Gastrocnemius medialis (tissue), 4 donors: ENCODE measurements around the gene STRIP1.

Experiments used
- POLR2A ChIP-seq, 2 donors: fragments of 450-650 bp; IDR thresholded peaks; one replicate each; pipeline ENCODE4 v1.6.1; 2017; ENCODE audit warnings: antibody characterized with exemption in 2 of 2, mild to moderate bottlenecking in 2 of 2, moderate library complexity in 2 of 2
- TF ChIP-seq, protein P1 (sequence below), 5 experiments: fragments of 450-650 bp in 3 of 5; fragments of 200-600 bp in 2 of 5; sonication (generic) in 2 of 5; IDR thresholded peaks in 4 of 5; conservative IDR thresholded peaks in 1 of 5; 1 replicate in 4 of 5; 2 replicates in 1 of 5; pipeline ENCODE4 v1.5.1; 2016 to 2019; ENCODE audit warnings: antibody characterized with exemption in 5 of 5, mild to moderate bottlenecking in 3 of 5, moderate library complexity in 3 of 5

DNA sequence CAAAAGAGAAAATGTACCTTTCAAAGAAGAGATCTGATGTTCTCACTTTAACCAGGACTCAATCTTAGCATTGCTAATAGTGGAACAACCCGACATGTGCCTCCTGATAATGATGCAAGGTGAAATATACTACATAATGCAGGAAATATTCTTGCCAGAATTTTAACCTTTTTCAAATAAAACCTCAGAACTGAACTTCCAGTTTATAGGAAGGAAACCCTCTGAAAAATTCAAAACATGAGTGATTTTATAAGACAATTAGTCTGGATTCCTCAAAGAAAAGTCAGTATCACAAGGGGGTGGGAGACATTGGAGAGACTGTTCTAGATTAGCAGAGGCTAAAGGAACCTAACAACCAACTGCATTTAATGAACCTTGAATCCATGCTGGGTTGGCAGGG is 31.7 kb upstream of the STRIP1 start:
- TF ChIP-seq, protein P1, sequence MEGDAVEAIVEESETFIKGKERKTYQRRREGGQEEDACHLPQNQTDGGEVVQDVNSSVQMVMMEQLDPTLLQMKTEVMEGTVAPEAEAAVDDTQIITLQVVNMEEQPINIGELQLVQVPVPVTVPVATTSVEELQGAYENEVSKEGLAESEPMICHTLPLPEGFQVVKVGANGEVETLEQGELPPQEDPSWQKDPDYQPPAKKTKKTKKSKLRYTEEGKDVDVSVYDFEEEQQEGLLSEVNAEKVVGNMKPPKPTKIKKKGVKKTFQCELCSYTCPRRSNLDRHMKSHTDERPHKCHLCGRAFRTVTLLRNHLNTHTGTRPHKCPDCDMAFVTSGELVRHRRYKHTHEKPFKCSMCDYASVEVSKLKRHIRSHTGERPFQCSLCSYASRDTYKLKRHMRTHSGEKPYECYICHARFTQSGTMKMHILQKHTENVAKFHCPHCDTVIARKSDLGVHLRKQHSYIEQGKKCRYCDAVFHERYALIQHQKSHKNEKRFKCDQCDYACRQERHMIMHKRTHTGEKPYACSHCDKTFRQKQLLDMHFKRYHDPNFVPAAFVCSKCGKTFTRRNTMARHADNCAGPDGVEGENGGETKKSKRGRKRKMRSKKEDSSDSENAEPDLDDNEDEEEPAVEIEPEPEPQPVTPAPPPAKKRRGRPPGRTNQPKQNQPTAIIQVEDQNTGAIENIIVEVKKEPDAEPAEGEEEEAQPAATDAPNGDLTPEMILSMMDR (IDR thresholded peaks at IDR 0.05 in 4 of 5, conservative IDR thresholded peaks at IDR 0.05 in 1 of 5) = no peak
- TF ChIP-seq POLR2A (IDR thresholded peaks at IDR 0.05) = no peak
